ENCODE measurements around the gene CALML4. TPM values are rescaled to one million over a fixed set of nuclear protein-coding genes. Genes with fewer than 3 reads are reported as not detected.

CALML4 gene
- total RNA-seq, 4 donors from 2014 or later, result 2.4 to 13.6 (median 4.8) TPM

DNA sequence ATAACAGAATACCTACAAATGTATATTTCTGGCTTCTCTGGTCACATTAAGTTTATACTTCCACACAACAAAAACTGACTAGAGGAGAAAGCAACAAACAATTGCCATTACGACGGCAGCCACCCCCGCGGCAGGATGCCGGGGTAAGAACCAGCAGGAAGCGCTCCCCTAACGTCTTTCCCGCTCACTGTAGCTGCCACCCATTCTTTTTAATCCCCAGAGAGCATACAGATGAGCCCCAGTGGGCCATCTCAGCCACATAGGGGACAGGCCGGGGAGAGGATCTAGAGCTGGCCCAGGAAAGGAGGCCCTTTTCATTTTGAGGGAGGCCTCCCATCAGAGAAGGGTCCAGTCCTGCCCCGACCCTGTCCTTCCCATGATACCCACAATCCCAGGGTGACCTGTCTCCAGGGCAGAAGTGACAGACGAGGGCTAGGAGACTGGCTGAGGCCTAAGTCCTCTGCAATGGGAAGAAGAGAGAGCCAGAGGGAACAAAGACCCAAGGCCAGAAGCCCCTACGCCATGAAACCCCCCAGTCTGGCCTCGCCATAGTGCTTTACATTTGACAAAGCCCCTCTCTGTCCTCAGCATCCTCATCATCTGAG lies 3.6 kb upstream of the CALML4 start:
- Histone ChIP-seq H3K4me3 (no peak overlapping the region), H3K36me3 (peaks cover 12% of the 10 kb centered on the region), H3K4me1 (peaks cover 39% of the 10 kb centered on the region), H3K9me3 (no peaks in the 10 kb centered on the region), H3K27ac (no peak overlapping the region), H3K27me3 (no peaks in the 10 kb centered on the region)
- peak in 1 of 2 donors; percentile 23 for DNase-seq (ENCODE audit: low spot score in 2 of 2)
- WGBS, result 78% methylated on average over 12 of the region's 13 CpGs
- TF ChIP-seq, protein P1, sequence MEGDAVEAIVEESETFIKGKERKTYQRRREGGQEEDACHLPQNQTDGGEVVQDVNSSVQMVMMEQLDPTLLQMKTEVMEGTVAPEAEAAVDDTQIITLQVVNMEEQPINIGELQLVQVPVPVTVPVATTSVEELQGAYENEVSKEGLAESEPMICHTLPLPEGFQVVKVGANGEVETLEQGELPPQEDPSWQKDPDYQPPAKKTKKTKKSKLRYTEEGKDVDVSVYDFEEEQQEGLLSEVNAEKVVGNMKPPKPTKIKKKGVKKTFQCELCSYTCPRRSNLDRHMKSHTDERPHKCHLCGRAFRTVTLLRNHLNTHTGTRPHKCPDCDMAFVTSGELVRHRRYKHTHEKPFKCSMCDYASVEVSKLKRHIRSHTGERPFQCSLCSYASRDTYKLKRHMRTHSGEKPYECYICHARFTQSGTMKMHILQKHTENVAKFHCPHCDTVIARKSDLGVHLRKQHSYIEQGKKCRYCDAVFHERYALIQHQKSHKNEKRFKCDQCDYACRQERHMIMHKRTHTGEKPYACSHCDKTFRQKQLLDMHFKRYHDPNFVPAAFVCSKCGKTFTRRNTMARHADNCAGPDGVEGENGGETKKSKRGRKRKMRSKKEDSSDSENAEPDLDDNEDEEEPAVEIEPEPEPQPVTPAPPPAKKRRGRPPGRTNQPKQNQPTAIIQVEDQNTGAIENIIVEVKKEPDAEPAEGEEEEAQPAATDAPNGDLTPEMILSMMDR (IDR thresholded peaks at IDR 0.05), result no peak
- TF ChIP-seq POLR2AphosphoS5 (IDR thresholded peaks at IDR 0.05), result no peak
- TF ChIP-seq POLR2A (IDR thresholded peaks at IDR 0.05), result no peak
- TF ChIP-seq EP300 (IDR thresholded peaks at IDR 0.05), result no peak

- WGBS, result 81% methylated on average over 16 of the region's 16 CpGs
- peak in 1 of 2 donors; percentile 58 for DNase-seq (ENCODE audit: low spot score in 2 of 2)
Observed at GRCh38 chr15:68208136-68208535, 3.0 kb upstream of the CALML4 start.

DNA sequence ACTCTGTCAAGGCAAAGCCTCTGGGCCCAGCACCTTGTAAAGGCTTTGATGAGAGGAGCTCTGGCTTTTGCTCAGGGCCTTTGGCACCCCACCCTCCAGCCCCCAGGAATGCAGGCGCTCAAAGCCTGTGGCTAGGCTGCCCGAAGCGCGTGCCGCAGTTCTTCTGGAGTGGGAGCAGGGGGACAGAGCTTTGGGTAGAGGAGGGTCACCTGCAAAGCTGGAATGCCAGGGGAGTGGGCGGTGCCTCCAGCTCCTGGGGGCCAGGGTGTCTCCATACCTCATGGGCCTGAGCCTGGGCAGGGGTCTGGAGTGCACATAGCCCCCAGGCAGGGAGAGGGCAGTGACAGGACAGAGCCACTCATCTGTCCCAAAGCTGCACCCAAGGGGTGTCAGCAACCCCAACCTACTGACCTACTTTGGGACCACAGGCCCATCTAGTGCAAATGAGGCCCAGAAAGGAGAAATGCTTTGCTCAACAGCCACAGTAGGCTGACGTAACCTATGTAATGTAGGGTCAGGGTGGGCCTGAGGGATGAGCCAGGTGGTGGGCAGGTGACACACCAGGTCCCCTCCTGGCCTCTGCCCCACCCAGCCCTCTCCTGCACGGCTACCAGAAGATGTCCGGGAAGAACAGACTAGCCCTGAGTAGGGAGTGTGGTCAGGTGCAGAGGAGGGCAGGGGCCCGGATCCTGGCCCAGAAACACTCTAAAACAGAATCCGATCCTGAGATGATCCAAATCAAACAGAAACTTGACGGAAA lies 2.2 kb upstream of the CALML4 start:
- TF ChIP-seq POLR2AphosphoS5 (IDR thresholded peaks at IDR 0.05) (no peak), POLR2A (IDR thresholded peaks at IDR 0.05) (no peak), EP300 (IDR thresholded peaks at IDR 0.05) (no peak)
- TF ChIP-seq, protein P1 (IDR thresholded peaks at IDR 0.05), result no peak
- DNase-seq (ENCODE audit: low spot score in 2 of 2), result peak in 1 of 2 donors; percentile 78
- H3K27me3 ChIP-seq, result no peaks in the 10 kb centered on the region
- peaks cover 12% of the 10 kb centered on the region for H3K36me3 ChIP-seq
- WGBS, result 93% methylated on average over 10 of the region's 12 CpGs
- H3K4me3 ChIP-seq, result no peak overlapping the region
- H3K4me1 ChIP-seq, result peaks cover 39% of the 10 kb centered on the region
- no peak overlapping the region for H3K27ac ChIP-seq
- no peaks in the 10 kb centered on the region for H3K9me3 ChIP-seq

More at GRCh38 chr15:68208136-68208535, 3.0 kb upstream of the CALML4 start:
- Histone ChIP-seq H3K4me1 (peaks cover 39% of the 10 kb centered on the region), H3K4me3 (no peak overlapping the region), H3K27ac (no peak overlapping the region), H3K27me3 (no peaks in the 10 kb centered on the region), H3K9me3 (no peaks in the 10 kb centered on the region), H3K36me3 (peaks cover 12% of the 10 kb centered on the region)
- TF ChIP-seq, protein P1 (IDR thresholded peaks at IDR 0.05), result no peak
- TF ChIP-seq POLR2AphosphoS5 (IDR thresholded peaks at IDR 0.05) (no peak), POLR2A (IDR thresholded peaks at IDR 0.05) (no peak), EP300 (IDR thresholded peaks at IDR 0.05) (no peak)

DNA sequence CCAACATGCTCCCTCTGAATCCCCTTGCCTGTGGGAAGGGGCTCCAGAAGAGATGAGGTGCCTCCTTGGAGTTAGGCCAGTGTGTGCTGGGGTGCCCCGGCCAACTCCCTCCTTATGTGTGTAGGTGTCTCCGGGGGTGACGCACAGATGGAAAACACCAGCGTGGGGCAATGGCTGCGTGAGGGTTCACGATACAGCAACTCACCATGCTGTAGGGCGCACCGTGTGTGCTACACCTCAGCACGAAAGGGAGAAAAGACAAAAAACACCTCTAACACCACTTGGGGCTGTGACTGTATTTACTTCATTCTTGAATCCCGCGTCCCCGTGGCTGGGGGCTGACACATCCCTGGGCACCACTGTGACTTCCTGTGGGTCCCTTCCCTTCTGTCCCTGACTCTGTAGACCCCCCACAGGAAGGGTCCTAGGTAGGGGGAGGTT lies 1.6 kb upstream of the CALML4 start:
- DNase-seq (ENCODE audit: low spot score in 2 of 2), result peak in 1 of 2 donors; percentile 73
- no peak overlapping the region for H3K4me3 ChIP-seq
- TF ChIP-seq, protein P1 (IDR thresholded peaks at IDR 0.05), result no peak
- TF ChIP-seq POLR2A (IDR thresholded peaks at IDR 0.05), result no peak
- no peak for TF ChIP-seq EP300 (IDR thresholded peaks at IDR 0.05)
- no peak for TF ChIP-seq POLR2AphosphoS5 (IDR thresholded peaks at IDR 0.05)
- H3K36me3 ChIP-seq, result peaks cover 12% of the 10 kb centered on the region
- H3K4me1 ChIP-seq, result peaks cover 39% of the 10 kb centered on the region
- H3K9me3 ChIP-seq, result no peaks in the 10 kb centered on the region
- H3K27ac ChIP-seq, result no peak overlapping the region
- 91% methylated on average over 12 of the region's 12 CpGs for WGBS
- H3K27me3 ChIP-seq, result no peaks in the 10 kb centered on the region

DNA sequence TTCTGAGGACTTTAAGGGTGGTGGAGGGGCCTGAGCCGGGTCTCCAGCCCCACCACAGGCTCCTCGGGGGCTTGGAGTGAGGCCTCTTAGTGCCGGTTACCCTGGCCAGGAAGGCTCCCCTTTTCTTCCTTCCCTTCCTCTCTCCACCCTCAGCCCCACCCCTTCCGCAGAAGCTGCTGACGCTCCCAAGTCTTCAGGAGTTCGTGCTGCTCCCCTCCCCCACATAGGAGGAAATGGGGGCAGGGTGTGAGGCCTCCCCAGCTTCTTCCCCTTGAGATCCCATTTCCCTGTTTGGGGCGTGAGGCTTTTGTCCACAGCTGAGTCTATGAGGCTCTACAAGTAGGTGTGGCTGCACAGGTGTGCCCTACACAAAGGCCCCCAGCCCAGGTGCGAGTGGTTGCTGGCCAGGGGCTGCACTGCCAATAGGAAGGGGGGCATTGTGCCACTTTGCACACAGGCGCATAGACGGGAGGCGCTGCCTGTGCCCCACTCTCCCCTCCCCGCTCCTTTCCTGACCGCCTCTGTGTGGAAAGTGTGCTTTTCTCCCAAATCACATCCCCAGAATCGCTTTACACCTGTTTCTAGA lies 915 bp upstream of the CALML4 start:
- no peaks in the 10 kb centered on the region for H3K27me3 ChIP-seq
- no peaks in the 10 kb centered on the region for H3K9me3 ChIP-seq
- peak in 1 of 2 donors; percentile 81 for DNase-seq (ENCODE audit: low spot score in 2 of 2)
- 57% methylated on average over 14 of the region's 14 CpGs for WGBS
- peaks cover 7% of the 10 kb centered on the region for H3K36me3 ChIP-seq
- H3K4me1 ChIP-seq, result peaks cover 37% of the 10 kb centered on the region
- H3K27ac ChIP-seq, result peak overlapping the region; percentile 48
- H3K4me3 ChIP-seq, result peak overlapping the region; percentile 33
- TF ChIP-seq, protein P1 (IDR thresholded peaks at IDR 0.05), result no peak
- TF ChIP-seq EP300 (IDR thresholded peaks at IDR 0.05) (no peak), POLR2A (IDR thresholded peaks at IDR 0.05) (no peak), POLR2AphosphoS5 (IDR thresholded peaks at IDR 0.05) (no peak)
